Rectal smooth muscle tissue (tissue), 1 donor: ENCODE measurements around the gene TNIK.
"Not testable (repeated sequence)": the region's sequence is repeated elsewhere in the genome, so short reads cannot be mapped to it uniquely, and the experiment has no call there.

Experiments used
- H3K27ac ChIP-seq: one replicate; pipeline ENCODE4 v1.7.0; 2013; ENCODE audit warnings: low read depth, low read length, inconsistent platforms
- H3K27me3 ChIP-seq: one replicate; pipeline ENCODE4 v1.7.0; 2013; ENCODE audit warnings: low read length; ENCODE audit not compliant: control insufficient read depth, insufficient read depth
- H3K36me3 ChIP-seq: one replicate; pipeline ENCODE4 v1.7.0; 2013; ENCODE audit warnings: low read length; ENCODE audit not compliant: control insufficient read depth, insufficient read depth
- H3K4me1 ChIP-seq: one replicate; pipeline ENCODE4 v1.7.0; 2013; ENCODE audit warnings: low read length; ENCODE audit not compliant: control insufficient read depth, insufficient read depth
- H3K4me3 ChIP-seq: one replicate; pipeline ENCODE4 v1.7.0; 2013; ENCODE audit warnings: low read length
- H3K9ac ChIP-seq: one replicate; pipeline ENCODE4 v1.7.0; 2013; ENCODE audit warnings: low read length

TNIK gene

GRCh38 chr3:171297207-171297606 is 163.0 kb downstream of the TNIK start:
- H3K36me3 ChIP-seq, result no peaks in the 10 kb centered on the region
- no peak overlapping the region for H3K9ac ChIP-seq
- H3K27ac ChIP-seq, result no peak overlapping the region
- no peak overlapping the region for H3K4me3 ChIP-seq
- peaks cover 11% of the 10 kb centered on the region for H3K4me1 ChIP-seq
- no peaks in the 10 kb centered on the region for H3K27me3 ChIP-seq

GRCh38 chr3:171295484-171296373 is 164.5 kb downstream of the TNIK start:
- no peak overlapping the region for H3K9ac ChIP-seq
- peaks cover 11% of the 10 kb centered on the region for H3K4me1 ChIP-seq
- no peak overlapping the region for H3K4me3 ChIP-seq
- H3K27ac ChIP-seq, result no peak overlapping the region
- no peaks in the 10 kb centered on the region for H3K27me3 ChIP-seq
- no peaks in the 10 kb centered on the region for H3K36me3 ChIP-seq

GRCh38 chr3:171293142-171293782 is 166.9 kb downstream of the TNIK start:
- H3K4me3 ChIP-seq, result no peak overlapping the region
- no peaks in the 10 kb centered on the region for H3K27me3 ChIP-seq
- H3K36me3 ChIP-seq, result no peaks in the 10 kb centered on the region
- no peak overlapping the region for H3K9ac ChIP-seq
- H3K27ac ChIP-seq, result no peak overlapping the region
- peaks cover 11% of the 10 kb centered on the region for H3K4me1 ChIP-seq

GRCh38 chr3:171290680-171291079 is 169.5 kb downstream of the TNIK start:
- Histone ChIP-seq H3K27me3 (no peaks in the 10 kb centered on the region), H3K9ac (no peak overlapping the region), H3K4me3 (no peak overlapping the region), H3K36me3 (no peaks in the 10 kb centered on the region), H3K4me1 (peaks cover 4% of the 10 kb centered on the region), H3K27ac (no peak overlapping the region)

- no peaks in the 10 kb centered on the region for H3K27me3 ChIP-seq
- H3K36me3 ChIP-seq, result no peaks in the 10 kb centered on the region
- no peak overlapping the region for H3K9ac ChIP-seq
- H3K4me3 ChIP-seq, result no peak overlapping the region
- no peak overlapping the region for H3K27ac ChIP-seq
- peaks cover 7% of the 10 kb centered on the region for H3K4me1 ChIP-seq
Observed at GRCh38 chr3:171289291-171289690, 170.9 kb downstream of the TNIK start.

GRCh38 chr3:171287761-171288160 is 172.4 kb downstream of the TNIK start:
- H3K27me3 ChIP-seq, H3K4me3 ChIP-seq, H3K36me3 ChIP-seq, H3K9ac ChIP-seq, H3K27ac ChIP-seq: not testable (repeated sequence)
- peaks cover 19% of the 10 kb centered on the region for H3K4me1 ChIP-seq

- H3K27me3 ChIP-seq, result no peaks in the 10 kb centered on the region
- peaks cover 24% of the 10 kb centered on the region for H3K4me1 ChIP-seq
- H3K27ac ChIP-seq, result no peak overlapping the region
- H3K36me3 ChIP-seq, result no peaks in the 10 kb centered on the region
- no peak overlapping the region for H3K4me3 ChIP-seq
- H3K9ac ChIP-seq, result no peak overlapping the region
Observed at GRCh38 chr3:171286580-171287249, 173.5 kb downstream of the TNIK start.

- Histone ChIP-seq H3K4me1 (peaks cover 27% of the 10 kb centered on the region), H3K4me3 (no peak overlapping the region), H3K36me3 (no peaks in the 10 kb centered on the region), H3K9ac (no peak overlapping the region), H3K27ac (no peak overlapping the region), H3K27me3 (no peaks in the 10 kb centered on the region)
Observed at GRCh38 chr3:171285287-171285686, 174.9 kb downstream of the TNIK start.

- peaks cover 27% of the 10 kb centered on the region for H3K4me1 ChIP-seq
- H3K9ac ChIP-seq, result no peak overlapping the region
- peak overlapping the region; percentile 57 for H3K27ac ChIP-seq
Observed at GRCh38 chr3:171284308-171285075, 175.7 kb downstream of the TNIK start.

GRCh38 chr3:171283848-171284222 is 176.4 kb downstream of the TNIK start:
- Histone ChIP-seq H3K27me3 (no peaks in the 10 kb centered on the region), H3K9ac (no peak overlapping the region), H3K4me1 (peaks cover 27% of the 10 kb centered on the region), H3K4me3 (no peak overlapping the region), H3K36me3 (no peaks in the 10 kb centered on the region), H3K27ac (peak overlapping the region; percentile 57)

More at GRCh38 chr3:171284308-171285075, 175.7 kb downstream of the TNIK start:
- Histone ChIP-seq H3K27me3 (no peaks in the 10 kb centered on the region), H3K36me3 (no peaks in the 10 kb centered on the region), H3K4me3 (no peak overlapping the region)

GRCh38 chr3:171283183-171283847 is 176.9 kb downstream of the TNIK start:
- H3K9ac ChIP-seq, result no peak overlapping the region
- peaks cover 27% of the 10 kb centered on the region for H3K4me1 ChIP-seq
- H3K27ac ChIP-seq, result peak overlapping the region; percentile 57
- no peaks in the 10 kb centered on the region for H3K27me3 ChIP-seq
- H3K36me3 ChIP-seq, result no peaks in the 10 kb centered on the region
- no peak overlapping the region for H3K4me3 ChIP-seq
